K562 (cell line): ENCODE data around the gene NECAB2. TPM values are rescaled to one million over a fixed set of nuclear protein-coding genes. Genes with fewer than 3 reads are reported as not detected.

Experiments
- ATAC-seq: fragments of 200-7000 bp; cut with Tn5 transposase; 3 replicates; pipeline ENCODE4 v1.9.1; 2020; ENCODE audit warnings: moderate library complexity
- BruUV-seq: library from RNA; stranded (reverse); fragments of 400-500 nt; replicated peaks from 2 replicates; lab custom pipeline; 2021; lab: Mats Ljungman, UMichigan
- CTCF ChIA-PET: fragments of 300-600 bp; formaldehyde crosslinking; extraction: SDS; loops from one replicate; lab custom pipeline; 2021; ENCODE audit warnings: low intra/inter-chr PET ratio; lab: Yijun Ruan, JAX
- POLR2A ChIA-PET: fragments of 300-600, 350-650 bp; sonication (Branson Sonifier 250); formaldehyde crosslinking; extraction: SDS; loops from one replicate; lab custom pipeline; 2021; ENCODE audit warnings: antibody characterized with exemption, inconsistent platforms; lab: Yijun Ruan, JAX
- DNase-seq, 4 experiments: peaks; one replicate each; pipeline versions ENCODE4 v3.0.0 to v3.0.0-alpha.2; 2011 to 2018; ENCODE audit warnings: low spot score in 3 of 4, mixed read lengths in 3 of 4; ENCODE audit errors: extremely low read depth in 1 of 4
- FAIRE-seq: peaks from 2 replicates; lab custom pipeline; 2011; peaks lifted over from hg19 to GRCh38; lab: Jason Lieb, UNC
- H2AFZ ChIP-seq: 2 replicates; pipeline ENCODE4 v1.6.0; 2011; ENCODE audit warnings: low read depth, low read length, control low read depth, inconsistent platforms
- H3K27ac ChIP-seq: fragments of 200-600 bp; 3 replicates; pipeline ENCODE4 v1.8.0; 2011; ENCODE audit warnings: low read depth, mild to moderate bottlenecking, control low read depth, inconsistent platforms, low read length, moderate library complexity, mixed read lengths; ENCODE audit errors: extremely low read depth
- H3K27me3 ChIP-seq, 2 experiments: fragments of 300-600 bp in 1 of 2; 2 replicates in 1 of 2; 3 replicates in 1 of 2; pipeline versions ENCODE4 v1.6.0 to v1.8.0; 2011; ENCODE audit warnings: inconsistent platforms in 2 of 2, low read length in 2 of 2, mild to moderate bottlenecking in 1 of 2, mixed read lengths in 1 of 2, moderate library complexity in 1 of 2; ENCODE audit not compliant: control insufficient read depth in 2 of 2, insufficient read depth in 2 of 2
- H3K36me3 ChIP-seq: fragments of 300-600 bp; 3 replicates; pipeline ENCODE4 v1.8.0; 2011; ENCODE audit warnings: mild to moderate bottlenecking, low read length, inconsistent platforms; ENCODE audit not compliant: control insufficient read depth, insufficient read depth
- H3K4me1 ChIP-seq, 2 experiments: fragments of 200-600 bp in 1 of 2; replicated peaks in 1 of 2; 2 replicates in 1 of 2; 3 replicates in 1 of 2; pipeline versions ENCODE4 v1.5.1 to v1.8.0; 2011; ENCODE audit warnings: inconsistent platforms in 2 of 2, low read length in 2 of 2, mild to moderate bottlenecking in 1 of 2, mixed read lengths in 1 of 2, moderate library complexity in 1 of 2; ENCODE audit not compliant: control insufficient read depth in 2 of 2, insufficient read depth in 2 of 2
- H3K4me2 ChIP-seq: 2 replicates; pipeline ENCODE4 v1.6.1; 2011; ENCODE audit warnings: low read length, control low read depth, inconsistent platforms, mixed read lengths; ENCODE audit not compliant: insufficient read depth
- H3K4me3 ChIP-seq: fragments of 200-600 bp; sonication (generic), shearing (Covaris generic); 2 replicates; pipeline ENCODE4 v1.5.1; 2016; ENCODE audit warnings: control low read depth, inconsistent platforms
- H3K79me2 ChIP-seq: fragments of 200-600 bp; 3 replicates; pipeline ENCODE4 v1.8.0; 2011; ENCODE audit warnings: low read length, inconsistent platforms; ENCODE audit not compliant: control insufficient read depth, insufficient read depth
- H3K9ac ChIP-seq, 2 experiments: 2 replicates each; pipeline versions ENCODE4 v1.6.0 to v1.6.1; 2011; ENCODE audit warnings: low read depth in 2 of 2, low read length in 2 of 2, control low read depth in 1 of 2, inconsistent platforms in 1 of 2, mild to moderate bottlenecking in 1 of 2, mixed read lengths in 1 of 2; ENCODE audit not compliant: insufficient read depth in 1 of 2
- H3K9me1 ChIP-seq: one replicate; pipeline ENCODE4 v1.6.0; 2011; ENCODE audit warnings: inconsistent platforms, mild to moderate bottlenecking, low read length, moderate library complexity; ENCODE audit not compliant: control insufficient read depth, insufficient read depth
- H3K9me3 ChIP-seq: replicated peaks from 2 replicates; pipeline ENCODE4 v1.5.1; 2011; ENCODE audit warnings: low read depth, low read length, inconsistent platforms; ENCODE audit not compliant: control insufficient read depth, insufficient read depth
- H4K20me1 ChIP-seq: replicated peaks from 2 replicates; pipeline ENCODE4 v1.6.1; 2011; ENCODE audit warnings: low read length, inconsistent platforms, mixed read lengths; ENCODE audit not compliant: control insufficient read depth, insufficient read depth
- ATF7 ChIP-seq: fragments of 450-650 bp; IDR thresholded peaks from 2 replicates; pipeline ENCODE4 v1.7.1; 2014; ENCODE audit warnings: mild to moderate bottlenecking, moderate library complexity
- CBX5 ChIP-seq: IDR thresholded peaks from 2 replicates; pipeline ENCODE4 v1.6.1; 2014; ENCODE audit warnings: low read depth, borderline replicate concordance
- GABPB1 ChIP-seq: sonication (generic); formaldehyde crosslinking; IDR thresholded peaks from 2 replicates; pipeline ENCODE4 v1.8.0; 2022; ENCODE audit warnings: mild to moderate bottlenecking, missing genetic modification reagents
- HEY1 ChIP-seq: fragments of 250-450 bp; sonication (Bioruptor Pico); IDR thresholded peaks from 2 replicates; pipeline ENCODE4 v1.5.0; 2020; ENCODE audit warnings: mild to moderate bottlenecking, moderate library complexity, borderline replicate concordance
- MCM2 ChIP-seq: fragments of 450-650 bp; IDR thresholded peaks from 2 replicates; pipeline ENCODE4 v1.6.1; 2017; ENCODE audit warnings: low read depth, mild to moderate bottlenecking
- MEIS2 ChIP-seq: fragments of 450-650 bp; IDR thresholded peaks from 2 replicates; pipeline ENCODE4 v1.6.1; 2014; ENCODE audit warnings: mild to moderate bottlenecking; ENCODE audit not compliant: partially characterized antibody
- SIRT6 ChIP-seq: IDR thresholded peaks from one replicate; pipeline ENCODE4 v1.6.1; 2012; ENCODE audit warnings: low read depth, mild to moderate bottlenecking, control low read depth, inconsistent platforms, low read length, moderate library complexity
- TRIM24 ChIP-seq, 2 experiments: fragments of 450-650 bp; IDR thresholded peaks; 2 replicates each; pipeline ENCODE4 v1.6.1; 2016
- ZKSCAN3 ChIP-seq: fragments of 250-450 bp; sonication (Bioruptor Pico); IDR thresholded peaks from 2 replicates; pipeline ENCODE4 v1.4.0; 2020
- ZNF583 ChIP-seq: fragments of 250-450 bp; sonication (Bioruptor Pico); IDR thresholded peaks from 2 replicates; pipeline ENCODE4 v1.4.0; 2020
- WGBS: fragments of 100-300 bp; shearing (Covaris generic); methylation state at CpG from one replicate; pipeline ENCODE4 v1.1.6; 2016; ENCODE audit warnings: low coverage, mixed read lengths; ENCODE audit not compliant: insufficient coverage; ENCODE audit errors: missing lambda C conversion rate; 5-methylcytosine and 5-hydroxymethylcytosine counted together
- in situ Hi-C: fragments of 300-500 bp; cut with MboI; formaldehyde crosslinking; loops from 4 replicates; pipeline ENCODE4 v1.15.0; 2018; ENCODE audit warnings: inconsistent platforms, mixed read lengths
- intact Hi-C: fragments of 100-400 bp; cut with micrococcal nuclease; formaldehyde crosslinking; loops from 2 replicates; pipeline ENCODE4 v1.14.2; 2022
- polyA plus RNA-seq, 8 experiments: library from polyadenylated mRNA; depleted of rRNA in 4 of 8; stranded (reverse) in 5 of 8; unstranded in 3 of 8; fragments of >200 nt; fragmentation: Nextera tagmentation in 2 of 8; fragmentation: Illumina TruSeq in 1 of 8; extraction: Ambion mirVana in 2 of 8; extraction: Trizol in 1 of 8; gene quantifications; 2 replicates each; pipeline versions ENCODE4 v1.2.1 to v1.2.3, GENCODE V29; 2011 to 2014; ENCODE audit warnings: inconsistent platforms in 1 of 8, missing spikeins in 1 of 8
- total RNA-seq, 7 experiments: library from RNA; depleted of rRNA in 6 of 7; stranded (reverse); fragments of >200 nt in 6 of 7; fragmentation: Illumina TruSeq in 2 of 7; extraction: Trizol in 2 of 7; gene quantifications; 2 replicates each; pipeline versions ENCODE4 v1.2.1 to v1.2.3, GENCODE V29; 2011 to 2021; ENCODE audit warnings: low replicate concordance in 1 of 7
- TF ChIP-seq, protein P1 (sequence below), 2 experiments: IDR thresholded peaks in 1 of 2; conservative IDR thresholded peaks in 1 of 2; 2 replicates each; pipeline ENCODE4 v1.6.1; 2016; ENCODE audit warnings: low read depth in 2 of 2, mild to moderate bottlenecking in 1 of 2, missing compliant biosample characterization in 1 of 2, missing genetic modification characterization in 1 of 2, moderate library complexity in 1 of 2
- TF ChIP-seq, protein P2 (sequence below), 2 experiments: fragments of 450-650 bp in 1 of 2; sonication (generic) in 1 of 2; formaldehyde crosslinking in 1 of 2; IDR thresholded peaks in 1 of 2; conservative IDR thresholded peaks in 1 of 2; 2 replicates each; pipeline versions ENCODE4 v1.6.1 to v1.8.1; 2016 to 2023; ENCODE audit warnings: mild to moderate bottlenecking in 2 of 2, moderate library complexity in 2 of 2, inconsistent platforms in 1 of 2, missing genetic modification reagents in 1 of 2

The NECAB2 gene
- total and polyA plus RNA-seq, 9 of the 15 experiments (the other 6 are each of a cell fraction or from before 2014, with no cell fraction given), result 0.03 to 0.28 TPM; not detected in 7

DNA sequence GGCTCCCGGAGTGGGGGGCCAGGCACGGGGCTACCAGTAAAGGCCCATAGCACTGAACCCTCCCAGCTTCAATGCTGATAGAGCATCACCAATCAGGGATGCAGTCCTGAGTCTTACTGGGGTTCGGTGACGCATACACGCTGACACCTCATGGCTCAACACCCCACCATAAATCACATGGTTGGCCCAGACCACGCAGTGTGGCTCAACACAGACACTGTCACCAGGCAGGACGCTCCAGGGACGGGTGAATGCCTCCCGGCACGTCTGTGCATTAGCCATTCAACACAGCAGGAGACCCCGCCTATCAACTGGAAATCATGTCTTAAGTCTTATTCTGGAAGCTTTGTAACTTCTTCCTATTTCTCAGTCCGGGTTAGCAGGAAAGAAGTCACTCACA, 35.0 kb downstream of the NECAB2 start:
- Histone ChIP-seq H3K4me1 (no peaks in the 10 kb centered on the region; a peak in 1 of 5 replicates), H3K9me1 (no peaks in the 10 kb centered on the region), H2AFZ (no peak overlapping the region), H3K36me3 (no peaks in the 10 kb centered on the region), H3K4me2 (no peak overlapping the region)
- ATAC-seq, result peak; percentile 15; the same call in 2 of the 3 replicates
- DNase-seq, result no peak
- POLR2A ChIA-PET, result no interaction called here
- in situ Hi-C loops, result no loop called here
- no peak for FAIRE-seq
- TF ChIP-seq ZKSCAN3 (CRISPR knock-in tag) (no peak), GABPB1 (CRISPR knock-in tag) (no peak), SIRT6 (no peak), HEY1 (no peak), MCM2 (no peak), ATF7 (no peak), CBX5 (no peak), TRIM24 (IDR thresholded peaks at IDR 0.05) (no peak), ZNF583 (no peak), MEIS2 (peak; percentile 70)
- TF ChIP-seq, protein P1, sequence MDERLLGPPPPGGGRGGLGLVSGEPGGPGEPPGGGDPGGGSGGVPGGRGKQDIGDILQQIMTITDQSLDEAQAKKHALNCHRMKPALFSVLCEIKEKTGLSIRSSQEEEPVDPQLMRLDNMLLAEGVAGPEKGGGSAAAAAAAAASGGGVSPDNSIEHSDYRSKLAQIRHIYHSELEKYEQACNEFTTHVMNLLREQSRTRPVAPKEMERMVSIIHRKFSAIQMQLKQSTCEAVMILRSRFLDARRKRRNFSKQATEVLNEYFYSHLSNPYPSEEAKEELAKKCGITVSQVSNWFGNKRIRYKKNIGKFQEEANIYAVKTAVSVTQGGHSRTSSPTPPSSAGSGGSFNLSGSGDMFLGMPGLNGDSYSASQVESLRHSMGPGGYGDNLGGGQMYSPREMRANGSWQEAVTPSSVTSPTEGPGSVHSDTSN (CRISPR knock-in tag; IDR thresholded peaks at IDR 0.05; ENCODE audit: low read depth), result no peak
- TF ChIP-seq, protein P1 (tag; conservative IDR thresholded peaks at IDR 0.05; ENCODE audit: low read depth), result 0 out of 2 replicates have a peak, but pooled peaks have one; percentile 22
- TF ChIP-seq, protein P2, sequence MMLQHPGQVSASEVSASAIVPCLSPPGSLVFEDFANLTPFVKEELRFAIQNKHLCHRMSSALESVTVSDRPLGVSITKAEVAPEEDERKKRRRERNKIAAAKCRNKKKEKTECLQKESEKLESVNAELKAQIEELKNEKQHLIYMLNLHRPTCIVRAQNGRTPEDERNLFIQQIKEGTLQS (IDR thresholded peaks at IDR 0.05), result peak; percentile 21; the same call in 1 of the 2 replicates
- TF ChIP-seq, protein P2 (CRISPR knock-in tag; conservative IDR thresholded peaks at IDR 0.05), result no peak
- TF ChIP-seq, all 486 proteins: peak for 3
- BruUV-seq, result no TSS peak
- no peak overlapping the region for H3K4me3 ChIP-seq
- H3K9me3 ChIP-seq, result no peaks in the 10 kb centered on the region
- 1% methylated on average over 12 of the region's 12 CpGs for WGBS
- intact Hi-C loops, result no loop called here
- peaks cover 65 to 92% of the 10 kb centered on the region in 2 experiments for H3K27me3 ChIP-seq
- peaks cover 15% of the 10 kb centered on the region for H4K20me1 ChIP-seq
- CTCF ChIA-PET, result no interaction called here
- H3K79me2 ChIP-seq, result no peaks in the 10 kb centered on the region
- H3K9ac ChIP-seq, result no peak overlapping the region
- H3K27ac ChIP-seq, result no peak overlapping the region
